PC-3 (cell line): ENCODE measurements around the gene SUSD2.

Experiments
- CTCF ChIP-seq: fragments of 300-600 bp; sonication (generic); conservative IDR thresholded peaks from 2 replicates; pipeline ENCODE4 v1.5.1; 2017; ENCODE audit warnings: antibody characterized with exemption, low read depth, mild to moderate bottlenecking, low read length
- EZH2 ChIP-seq: fragments of 300-600 bp; sonication (generic); IDR thresholded peaks from one replicate; pipeline ENCODE4 v1.6.1; 2017; ENCODE audit warnings: antibody characterized with exemption, mild to moderate bottlenecking, low read length; ENCODE audit not compliant: unreplicated experiment
- EZH2phosphoT487 ChIP-seq: fragments of 300-600 bp; sonication (generic); IDR thresholded peaks from 2 replicates; pipeline ENCODE4 v1.6.1; 2018; ENCODE audit warnings: mild to moderate bottlenecking, antibody characterized with exemption, low read length, borderline replicate concordance

GRCh38 chr22:24176630-24177029 is 4.7 kb upstream of the SUSD2 start:
- no peak for TF ChIP-seq CTCF
- TF ChIP-seq EZH2, result no peak
- no peak for TF ChIP-seq EZH2phosphoT487
